DOHH2 (cell line): ENCODE results near the gene MCF2L.

Source experiments
- H3F3A ChIP-seq: fragments of 200-600 bp; sonication (generic), shearing (Covaris generic); 2 replicates; pipeline ENCODE4 v1.6.0; 2016; ENCODE audit warnings: antibody characterized with exemption, mild to moderate bottlenecking; ENCODE audit not compliant: control insufficient read depth, insufficient read depth
- H3K27ac ChIP-seq: fragments of 200-600 bp; sonication (generic); 2 replicates; pipeline ENCODE4 v1.5.1; 2014; ENCODE audit warnings: low read depth, mild to moderate bottlenecking, low read length, moderate library complexity
- H3K27me3 ChIP-seq: fragments of 200-600 bp; sonication (generic); 2 replicates; pipeline ENCODE4 v1.6.1; 2014; ENCODE audit warnings: mild to moderate bottlenecking, low read length, mixed read lengths; ENCODE audit not compliant: control insufficient read depth
- H3K36me3 ChIP-seq: fragments of 200-600 bp; sonication (generic); 2 replicates; pipeline ENCODE4 v1.6.1; 2014; ENCODE audit warnings: mild to moderate bottlenecking, low read length, moderate library complexity, mixed read lengths; ENCODE audit not compliant: control insufficient read depth
- H3K4me1 ChIP-seq: fragments of 200-600 bp; sonication (generic); 2 replicates; pipeline ENCODE4 v1.6.1; 2014; ENCODE audit warnings: mild to moderate bottlenecking, low read length, mixed read lengths; ENCODE audit not compliant: control insufficient read depth
- H3K4me2 ChIP-seq: fragments of 200-600 bp; sonication (generic); 2 replicates; pipeline ENCODE4 v1.6.0; 2014; ENCODE audit warnings: mild to moderate bottlenecking, low read length, moderate library complexity
- H3K4me3 ChIP-seq: fragments of 200-600 bp; sonication (generic); 2 replicates; pipeline ENCODE4 v1.5.1; 2014; ENCODE audit warnings: mild to moderate bottlenecking, low read length, mixed read lengths
- H3K79me2 ChIP-seq: fragments of 200-600 bp; sonication (generic); 2 replicates; pipeline ENCODE4 v1.6.1; 2014; ENCODE audit warnings: mild to moderate bottlenecking, low read length, mixed read lengths; ENCODE audit not compliant: control insufficient read depth
- H3K9me2 ChIP-seq: fragments of 200-600 bp; sonication (generic); replicated peaks from 2 replicates; pipeline ENCODE4 v1.6.1; 2014; ENCODE audit warnings: mild to moderate bottlenecking, low read length, mixed read lengths; ENCODE audit not compliant: control insufficient read depth
- H3K9me3 ChIP-seq: fragments of 200-600 bp; sonication (generic); 2 replicates; pipeline ENCODE4 v1.6.1; 2014; ENCODE audit warnings: antibody characterized with exemption, low read length, mixed read lengths; ENCODE audit not compliant: control insufficient read depth, insufficient read depth
- H4K20me1 ChIP-seq: fragments of 200-600 bp; sonication (generic); 2 replicates; pipeline ENCODE4 v1.6.0; 2014; ENCODE audit warnings: low read depth, mild to moderate bottlenecking, antibody characterized with exemption, low read length, moderate library complexity; ENCODE audit not compliant: control insufficient read depth, insufficient read depth
- EZH2phosphoT487 ChIP-seq: fragments of 200-600 bp; sonication (generic); IDR thresholded peaks from 2 replicates; pipeline ENCODE4 v1.6.1; 2017; ENCODE audit warnings: borderline replicate concordance, mild to moderate bottlenecking, antibody characterized with exemption, low read length, moderate library complexity, mixed read lengths
- TF ChIP-seq, protein P1 (sequence below): fragments of 200-600 bp; sonication (generic); IDR thresholded peaks from one replicate; pipeline ENCODE4 v1.5.1; 2014; ENCODE audit warnings: antibody characterized with exemption, mild to moderate bottlenecking, low read depth, low read length; ENCODE audit not compliant: poor library complexity, severe bottlenecking

Gene MCF2L

DNA sequence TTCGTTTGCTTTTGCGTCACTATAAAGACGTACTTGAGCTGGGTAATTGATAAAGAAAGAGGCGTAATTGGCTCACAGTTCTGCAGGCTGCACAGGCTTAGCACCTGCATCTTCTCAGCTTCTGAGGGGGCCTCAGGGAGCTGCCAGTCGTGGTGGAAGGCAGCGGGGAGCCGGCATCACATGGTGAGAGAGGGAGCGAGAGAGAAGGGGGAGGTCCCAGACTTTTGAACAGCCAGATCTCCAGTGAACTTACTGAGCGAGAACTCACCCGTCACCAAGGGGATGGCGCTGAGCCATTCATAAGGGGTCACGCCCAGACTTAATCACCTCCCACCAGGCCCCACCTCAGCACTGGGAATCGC lies 77.8 kb downstream of the MCF2L start:
- no peaks in the 10 kb centered on the region for H4K20me1 ChIP-seq
- no peaks in the 10 kb centered on the region for H3K9me2 ChIP-seq
- no peaks in the 10 kb centered on the region for H3K4me1 ChIP-seq
- H3K4me3 ChIP-seq: no peak overlapping the region
- H3K79me2 ChIP-seq: no peaks in the 10 kb centered on the region
- H3K27ac ChIP-seq: no peak overlapping the region
- H3K27me3 ChIP-seq: no peaks in the 10 kb centered on the region
- H3K36me3 ChIP-seq: no peaks in the 10 kb centered on the region
- H3K9me3 ChIP-seq: no peaks in the 10 kb centered on the region
- H3F3A ChIP-seq: no peaks in the 10 kb centered on the region
- H3K4me2 ChIP-seq: no peak overlapping the region
- TF ChIP-seq, protein P1, sequence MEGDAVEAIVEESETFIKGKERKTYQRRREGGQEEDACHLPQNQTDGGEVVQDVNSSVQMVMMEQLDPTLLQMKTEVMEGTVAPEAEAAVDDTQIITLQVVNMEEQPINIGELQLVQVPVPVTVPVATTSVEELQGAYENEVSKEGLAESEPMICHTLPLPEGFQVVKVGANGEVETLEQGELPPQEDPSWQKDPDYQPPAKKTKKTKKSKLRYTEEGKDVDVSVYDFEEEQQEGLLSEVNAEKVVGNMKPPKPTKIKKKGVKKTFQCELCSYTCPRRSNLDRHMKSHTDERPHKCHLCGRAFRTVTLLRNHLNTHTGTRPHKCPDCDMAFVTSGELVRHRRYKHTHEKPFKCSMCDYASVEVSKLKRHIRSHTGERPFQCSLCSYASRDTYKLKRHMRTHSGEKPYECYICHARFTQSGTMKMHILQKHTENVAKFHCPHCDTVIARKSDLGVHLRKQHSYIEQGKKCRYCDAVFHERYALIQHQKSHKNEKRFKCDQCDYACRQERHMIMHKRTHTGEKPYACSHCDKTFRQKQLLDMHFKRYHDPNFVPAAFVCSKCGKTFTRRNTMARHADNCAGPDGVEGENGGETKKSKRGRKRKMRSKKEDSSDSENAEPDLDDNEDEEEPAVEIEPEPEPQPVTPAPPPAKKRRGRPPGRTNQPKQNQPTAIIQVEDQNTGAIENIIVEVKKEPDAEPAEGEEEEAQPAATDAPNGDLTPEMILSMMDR: no peak
- TF ChIP-seq EZH2phosphoT487: no peak

DNA sequence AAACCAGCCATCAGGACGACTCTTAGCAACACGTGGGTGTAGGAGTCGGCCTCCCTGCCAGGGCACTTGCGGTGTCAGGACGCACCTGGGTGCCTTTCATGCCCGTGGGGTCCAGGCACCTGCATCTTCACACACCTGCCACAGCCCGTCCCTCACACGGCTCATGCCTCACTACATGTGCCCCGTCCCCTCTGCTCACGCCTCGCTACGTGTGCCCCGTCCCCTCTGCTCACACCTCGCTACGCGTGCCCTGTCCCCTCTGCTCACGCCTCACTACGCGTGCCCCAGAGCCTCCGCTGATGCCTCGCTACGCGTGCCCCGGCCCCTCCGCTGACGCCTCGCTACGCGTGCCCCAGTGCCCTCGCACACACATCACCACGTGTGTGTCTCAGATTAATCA lies 78.6 kb downstream of the MCF2L start:
- H3K9me2 ChIP-seq: no peaks in the 10 kb centered on the region
- no peak overlapping the region for H3K27ac ChIP-seq
- no peaks in the 10 kb centered on the region for H3K79me2 ChIP-seq
- no peaks in the 10 kb centered on the region for H3K9me3 ChIP-seq
- no peak overlapping the region for H3K4me2 ChIP-seq
- H3K4me1 ChIP-seq: no peaks in the 10 kb centered on the region
- TF ChIP-seq EZH2phosphoT487: no peak
- TF ChIP-seq, protein P1: no peak
- H4K20me1 ChIP-seq: no peaks in the 10 kb centered on the region
- H3K36me3 ChIP-seq: no peaks in the 10 kb centered on the region
- no peaks in the 10 kb centered on the region for H3K27me3 ChIP-seq
- H3K4me3 ChIP-seq: no peak overlapping the region
- H3F3A ChIP-seq: no peaks in the 10 kb centered on the region

DNA sequence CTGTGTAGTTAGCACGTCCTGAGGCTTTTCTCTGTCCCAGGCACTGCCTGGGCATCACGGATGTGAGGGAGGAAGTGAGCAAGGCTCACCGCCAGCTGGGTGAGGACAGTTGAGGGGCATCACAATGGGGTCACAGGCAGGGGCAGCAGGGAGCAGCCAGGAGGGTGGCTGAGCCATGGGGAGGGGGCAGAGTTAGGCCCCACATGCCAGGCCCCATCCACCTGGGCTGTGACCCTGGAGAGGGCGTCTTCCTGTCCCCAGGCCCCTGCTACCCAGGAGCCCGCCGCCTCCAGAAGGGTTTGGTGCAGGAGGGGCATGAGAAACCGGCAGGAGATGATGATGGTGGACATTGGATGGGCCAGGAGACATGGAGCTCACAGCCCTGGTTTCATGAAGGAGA lies 79.8 kb downstream of the MCF2L start:
- H3K4me2 ChIP-seq: no peak overlapping the region
- no peaks in the 10 kb centered on the region for H3K79me2 ChIP-seq
- H3K27ac ChIP-seq: no peak overlapping the region
- H3K36me3 ChIP-seq: no peaks in the 10 kb centered on the region
- no peaks in the 10 kb centered on the region for H3K9me3 ChIP-seq
- H3K27me3 ChIP-seq: no peaks in the 10 kb centered on the region
- no peaks in the 10 kb centered on the region for H3F3A ChIP-seq
- H3K9me2 ChIP-seq: no peaks in the 10 kb centered on the region
- H3K4me1 ChIP-seq: no peaks in the 10 kb centered on the region
- TF ChIP-seq, protein P1: no peak
- no peak for TF ChIP-seq EZH2phosphoT487
- no peaks in the 10 kb centered on the region for H4K20me1 ChIP-seq
- H3K4me3 ChIP-seq: no peak overlapping the region

DNA sequence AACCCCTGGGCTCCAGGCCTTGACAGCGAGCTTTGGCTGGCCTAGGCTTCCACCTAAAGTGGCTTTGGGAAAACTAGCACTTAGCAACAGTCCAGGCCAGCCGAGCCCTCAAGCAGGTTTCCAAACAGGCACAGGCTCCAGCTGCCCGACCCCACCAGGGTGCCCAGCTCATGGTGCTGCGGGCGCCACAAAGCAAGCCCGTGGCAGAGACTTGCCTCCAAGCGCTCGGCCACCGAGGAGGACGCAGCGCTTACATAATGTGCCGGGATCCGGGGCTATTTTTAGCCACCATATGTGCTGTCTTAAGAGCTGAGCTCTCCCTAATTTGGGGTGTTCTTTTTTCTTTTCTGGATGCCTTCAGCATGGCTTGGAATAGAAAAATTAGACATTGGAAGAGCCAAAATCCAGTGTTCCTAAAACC lies 80.5 kb downstream of the MCF2L start:
- Histone ChIP-seq H3K9me3 (no peaks in the 10 kb centered on the region), H3K27ac (no peak overlapping the region), H3K36me3 (no peaks in the 10 kb centered on the region), H3K4me3 (no peak overlapping the region), H3F3A (no peaks in the 10 kb centered on the region), H4K20me1 (no peaks in the 10 kb centered on the region), H3K9me2 (no peaks in the 10 kb centered on the region), H3K27me3 (no peaks in the 10 kb centered on the region), H3K4me1 (no peaks in the 10 kb centered on the region), H3K4me2 (no peak overlapping the region), H3K79me2 (no peaks in the 10 kb centered on the region)
- TF ChIP-seq EZH2phosphoT487: no peak
- TF ChIP-seq, protein P1: no peak
